Skeletal muscle tissue (tissue), 4 donors: ENCODE measurements around the gene MOV10L1. TPM values are rescaled to one million over a fixed set of nuclear protein-coding genes. Genes with fewer than 3 reads are reported as not detected.

Experiments
- H3K27ac ChIP-seq: one replicate; pipeline ENCODE4 v1.7.0; 2013; ENCODE audit warnings: mild to moderate bottlenecking, low read depth, low read length, inconsistent platforms
- H3K27me3 ChIP-seq, 3 donors: one replicate each; pipeline ENCODE4 v1.7.0; 2013; ENCODE audit warnings: low read length in 3 of 3; ENCODE audit not compliant: control insufficient read depth in 3 of 3, insufficient read depth in 3 of 3
- H3K36me3 ChIP-seq, 3 donors: one replicate each; pipeline ENCODE4 v1.7.0; 2013; ENCODE audit warnings: low read length in 3 of 3; ENCODE audit not compliant: control insufficient read depth in 3 of 3, insufficient read depth in 3 of 3
- H3K4me1 ChIP-seq, 3 donors: one replicate each; pipeline ENCODE4 v1.7.0; 2013; ENCODE audit warnings: low read length in 3 of 3, mild to moderate bottlenecking in 3 of 3; ENCODE audit not compliant: control insufficient read depth in 3 of 3, insufficient read depth in 3 of 3
- H3K4me3 ChIP-seq, 3 donors: one replicate each; pipeline ENCODE4 v1.7.0; 2013; ENCODE audit warnings: low read length in 3 of 3
- H3K9ac ChIP-seq, 3 donors: one replicate each; pipeline ENCODE4 v1.7.0; 2013; ENCODE audit warnings: low read length in 3 of 3, mild to moderate bottlenecking in 3 of 3, moderate library complexity in 2 of 3, low read depth in 1 of 3
- H3K9me3 ChIP-seq, 3 donors: one replicate each; pipeline ENCODE4 v1.7.0; 2013; ENCODE audit warnings: low read length in 3 of 3; ENCODE audit not compliant: control insufficient read depth in 3 of 3
- total RNA-seq: library from RNA; depleted of rRNA; stranded (reverse); fragments of >200 nt; gene quantifications from one replicate; pipeline ENCODE4 v1.2.3, GENCODE V29; 2014
- donor health status: Osteomylitis.

The MOV10L1 gene
- total RNA-seq, 1 donor from 2014 or later = 2.1 TPM

DNA sequence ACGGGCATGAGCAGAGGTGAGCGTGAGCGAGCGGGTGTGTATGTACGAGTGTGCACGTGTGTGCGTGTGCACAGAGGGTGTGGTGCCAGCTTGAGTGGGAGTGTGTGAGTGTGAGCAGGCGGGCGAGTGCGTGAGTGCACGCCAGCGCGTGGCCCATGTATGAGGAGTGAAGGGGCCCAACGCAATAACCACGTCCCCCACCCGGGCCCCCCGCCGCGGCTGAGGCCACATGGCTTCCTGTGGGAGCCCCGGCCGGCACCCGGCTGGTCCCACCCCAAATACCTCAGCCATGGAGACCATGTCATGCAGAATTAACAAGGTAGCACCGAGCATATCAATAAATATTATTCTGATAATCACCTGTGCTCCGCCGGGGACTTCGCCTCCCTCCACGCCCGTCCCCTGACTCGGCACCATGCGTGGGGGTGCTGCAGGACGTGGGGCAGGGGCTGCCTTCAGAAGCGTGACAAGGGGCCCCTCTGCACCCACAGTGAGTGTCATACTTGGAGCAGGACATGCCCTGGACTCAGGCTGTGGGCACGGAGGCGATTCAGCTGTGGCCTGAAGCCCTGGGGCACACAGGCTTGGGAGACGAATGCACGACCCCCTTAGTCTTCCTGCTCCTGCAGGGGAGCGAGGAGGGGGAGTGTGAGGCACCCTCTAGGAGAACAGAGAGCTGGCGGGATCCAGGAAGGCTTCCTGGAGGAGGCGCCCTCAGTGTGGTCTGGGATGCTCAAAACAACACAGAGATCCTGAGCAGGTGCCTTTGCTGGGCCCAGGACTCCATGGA is 90.3 kb downstream of the MOV10L1 start:
- H3K27ac ChIP-seq = no peak overlapping the region
- peaks cover 2 to 9% (median 5%) of the 10 kb centered on the region in 3 donors for H3K4me1 ChIP-seq
- peaks cover 26 to 48% (median 35%) of the 10 kb centered on the region in 3 donors for H3K27me3 ChIP-seq
- peaks cover 0 to 2% (median 0%) of the 10 kb centered on the region in 3 donors for H3K9me3 ChIP-seq
- no peak overlapping the region for H3K4me3 ChIP-seq
- H3K36me3 ChIP-seq = no peaks in the 10 kb centered on the region
- no peak overlapping the region for H3K9ac ChIP-seq

- no peak overlapping the region for H3K9ac ChIP-seq
- H3K4me1 ChIP-seq = peaks cover 6 to 12% (median 9%) of the 10 kb centered on the region in 3 donors
- peaks cover 26 to 41% (median 28%) of the 10 kb centered on the region in 3 donors for H3K27me3 ChIP-seq
- no peak overlapping the region for H3K4me3 ChIP-seq
- no peak overlapping the region for H3K27ac ChIP-seq
- H3K36me3 ChIP-seq = no peaks in the 10 kb centered on the region
- peaks cover 0 to 2% (median 0%) of the 10 kb centered on the region in 3 donors for H3K9me3 ChIP-seq
Observed at GRCh38 chr22:50180727-50181521, 91.1 kb downstream of the MOV10L1 start.

DNA sequence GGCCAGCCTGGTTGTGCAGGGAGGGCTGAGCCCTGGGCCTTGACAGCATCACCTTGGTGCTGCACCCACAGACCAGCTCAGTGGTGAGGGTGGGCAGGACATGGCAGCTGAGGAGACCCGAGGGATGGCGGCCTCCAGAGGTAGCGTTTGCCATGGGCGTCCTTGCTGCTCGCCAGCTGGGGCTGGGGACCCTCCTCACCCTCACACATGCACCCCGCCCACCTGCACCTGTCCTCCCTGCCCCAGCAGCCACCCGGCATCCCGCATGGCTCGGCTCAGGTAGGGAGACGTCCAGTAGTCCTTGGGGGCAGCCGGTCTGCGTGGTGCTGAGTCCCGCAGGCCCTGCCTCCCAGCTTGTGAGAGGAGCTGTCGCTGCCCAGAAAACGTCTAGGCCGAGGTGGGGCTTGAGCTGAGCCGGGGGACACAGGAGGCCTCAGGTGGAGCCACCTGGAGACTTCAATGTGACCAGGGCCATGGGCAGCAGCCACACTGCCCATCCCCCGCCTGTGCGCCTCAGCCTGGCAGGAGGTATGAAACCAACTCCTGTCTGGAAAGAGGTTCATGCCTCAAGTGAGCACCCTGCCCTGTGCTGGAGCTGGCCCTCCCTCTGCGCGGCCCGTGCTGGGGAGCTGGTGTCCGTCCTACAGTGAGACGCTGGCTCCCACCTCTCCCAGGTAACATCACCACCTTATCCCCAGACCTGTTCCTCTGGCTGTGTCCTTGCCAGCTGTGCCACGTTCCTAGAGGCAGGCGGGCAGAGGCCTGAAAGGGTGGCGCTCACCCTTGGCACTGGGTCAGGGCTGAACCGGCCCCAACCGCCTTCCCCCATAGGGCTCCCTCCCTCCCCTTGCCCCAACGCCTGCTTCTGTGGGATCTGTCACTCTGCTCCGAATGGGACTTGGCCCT is 92.6 kb downstream of the MOV10L1 start:
- H3K4me1 ChIP-seq = peaks cover 14 to 20% (median 14%) of the 10 kb centered on the region in 3 donors
- H3K9ac ChIP-seq = no peak overlapping the region
- no peaks in the 10 kb centered on the region for H3K36me3 ChIP-seq
- H3K27me3 ChIP-seq = peaks cover 18 to 26% (median 19%) of the 10 kb centered on the region in 3 donors
- no peak overlapping the region for H3K4me3 ChIP-seq
- no peak overlapping the region for H3K27ac ChIP-seq
- peaks cover 0 to 2% (median 0%) of the 10 kb centered on the region in 3 donors for H3K9me3 ChIP-seq

- peaks cover 14 to 20% (median 14%) of the 10 kb centered on the region in 3 donors for H3K4me1 ChIP-seq
- no peaks in the 10 kb centered on the region for H3K36me3 ChIP-seq
- no peak overlapping the region for H3K9ac ChIP-seq
- no peak overlapping the region for H3K27ac ChIP-seq
- H3K4me3 ChIP-seq = no peak overlapping the region
- H3K27me3 ChIP-seq = peaks cover 14 to 22% (median 15%) of the 10 kb centered on the region in 3 donors
- no peaks in the 10 kb centered on the region for H3K9me3 ChIP-seq
Observed at GRCh38 chr22:50183141-50183971, 93.5 kb downstream of the MOV10L1 start.

- H3K27me3 ChIP-seq = peaks cover 6 to 13% (median 7%) of the 10 kb centered on the region in 3 donors
- H3K9me3 ChIP-seq = no peaks in the 10 kb centered on the region
- peak overlapping the region in 2 of 3 donors; percentile 31 to 89 for H3K4me3 ChIP-seq
- no peaks in the 10 kb centered on the region for H3K36me3 ChIP-seq
- H3K4me1 ChIP-seq = peaks cover 16 to 23% (median 21%) of the 10 kb centered on the region in 3 donors
- H3K9ac ChIP-seq = peak overlapping the region in 1 of 3 donors; percentile 86
- H3K27ac ChIP-seq = no peak overlapping the region
Observed at GRCh38 chr22:50184004-50184901, 94.4 kb downstream of the MOV10L1 start.

DNA sequence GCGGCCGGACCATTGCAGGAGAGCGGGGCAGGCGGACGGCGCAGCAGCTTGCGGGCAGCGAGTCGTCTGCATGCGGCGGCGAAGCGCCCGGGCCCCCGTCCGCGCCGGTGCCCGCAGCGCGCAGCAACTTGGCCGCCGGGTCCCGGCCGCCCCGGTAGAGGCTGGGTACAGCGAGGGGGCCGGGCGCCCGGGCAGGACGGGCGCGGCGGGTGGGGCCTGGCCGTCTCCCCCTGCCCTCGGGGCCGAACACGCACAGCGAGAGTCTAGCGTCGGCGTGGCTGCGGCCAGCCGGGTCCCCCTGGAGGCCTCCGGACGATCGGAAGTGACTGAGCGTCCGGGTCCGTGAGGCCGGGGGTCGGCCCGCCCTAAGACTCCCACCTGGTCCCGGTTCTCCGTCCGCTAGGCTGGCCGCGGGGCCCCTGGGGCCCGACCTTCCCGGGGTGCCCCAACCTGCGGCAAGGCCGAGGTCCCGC is 95.1 kb downstream of the MOV10L1 start:
- Histone ChIP-seq H3K36me3 (no peaks in the 10 kb centered on the region), H3K27ac (no peak overlapping the region), H3K4me3 (peak overlapping the region; percentile 83 to 91 (median 89)), H3K9me3 (no peaks in the 10 kb centered on the region), H3K4me1 (peaks cover 21 to 29% (median 28%) of the 10 kb centered on the region in 3 donors), H3K9ac (peak overlapping the region; percentile 74 to 86 (median 81)), H3K27me3 (peaks cover 0 to 6% (median 0%) of the 10 kb centered on the region in 3 donors)

DNA sequence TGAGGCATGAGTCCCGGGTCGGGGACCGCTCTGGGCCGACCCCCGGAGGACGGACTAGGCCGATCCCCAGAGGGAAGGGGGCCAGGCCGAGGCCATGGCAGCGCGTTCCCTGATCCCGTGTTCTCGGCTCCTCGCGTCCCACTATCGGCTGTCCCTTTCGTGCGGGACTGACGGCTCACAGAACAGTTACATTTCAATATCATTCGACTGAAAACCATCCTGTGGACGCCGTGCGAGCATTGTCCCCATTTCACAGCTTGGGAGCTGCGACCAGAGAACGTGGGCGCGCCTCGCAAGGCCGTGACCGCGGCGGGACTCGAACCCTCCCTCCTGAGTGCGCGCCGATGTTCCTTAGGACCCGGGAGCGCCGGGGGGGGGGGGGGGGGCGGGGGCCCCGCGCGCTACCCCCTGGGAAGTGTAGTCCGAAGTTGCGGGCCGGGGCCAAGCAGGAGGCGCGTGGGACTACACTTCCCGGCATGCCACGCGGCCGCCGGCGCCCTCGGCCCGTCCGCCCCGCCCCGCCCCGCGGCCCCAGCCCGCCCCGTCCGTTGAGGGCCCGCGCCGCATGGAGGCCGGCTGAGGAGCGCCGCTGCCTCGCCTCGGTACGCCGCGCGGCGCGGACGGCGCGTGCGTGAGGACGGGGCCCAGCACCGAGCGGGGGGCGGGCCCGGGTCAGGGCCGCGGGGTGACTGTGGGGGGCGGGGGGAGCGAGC is 95.7 kb downstream of the MOV10L1 start, which contains the start of gene TRABD:
TRABD (plus strand) TSS at position 539 of the 713 bp plus-strand sequence. CDS start 7,148 bp downstream, outside the sequence.
- H3K27me3 ChIP-seq = peaks cover 0 to under 1% (median 0%) of the 10 kb centered on the region in 3 donors
- H3K27ac ChIP-seq = no peak within 1 kb of the TSS
- H3K9ac ChIP-seq = peak within 1 kb of the TSS; percentile 80 to 86 (median 81)
- H3K4me1 ChIP-seq = peaks cover 25 to 35% (median 34%) of the 10 kb centered on the region in 3 donors
- no peaks in the 10 kb centered on the region for H3K36me3 ChIP-seq
- H3K4me3 ChIP-seq = peak within 1 kb of the TSS; percentile 83 to 91 (median 89)
- H3K9me3 ChIP-seq = no peaks in the 10 kb centered on the region
